T-helper 22 cell (primary cell): Measurements from ENCODE around the gene STRA6.
"Not testable (repeated sequence)": the region's sequence is repeated elsewhere in the genome, so short reads cannot be mapped to it uniquely, and the experiment has no call there.

ENCODE experiments used
- DNase-seq: peaks from one replicate; pipeline ENCODE4 v3.0.0-alpha.2; 2020; ENCODE audit warnings: low read depth

The STRA6 gene

DNA sequence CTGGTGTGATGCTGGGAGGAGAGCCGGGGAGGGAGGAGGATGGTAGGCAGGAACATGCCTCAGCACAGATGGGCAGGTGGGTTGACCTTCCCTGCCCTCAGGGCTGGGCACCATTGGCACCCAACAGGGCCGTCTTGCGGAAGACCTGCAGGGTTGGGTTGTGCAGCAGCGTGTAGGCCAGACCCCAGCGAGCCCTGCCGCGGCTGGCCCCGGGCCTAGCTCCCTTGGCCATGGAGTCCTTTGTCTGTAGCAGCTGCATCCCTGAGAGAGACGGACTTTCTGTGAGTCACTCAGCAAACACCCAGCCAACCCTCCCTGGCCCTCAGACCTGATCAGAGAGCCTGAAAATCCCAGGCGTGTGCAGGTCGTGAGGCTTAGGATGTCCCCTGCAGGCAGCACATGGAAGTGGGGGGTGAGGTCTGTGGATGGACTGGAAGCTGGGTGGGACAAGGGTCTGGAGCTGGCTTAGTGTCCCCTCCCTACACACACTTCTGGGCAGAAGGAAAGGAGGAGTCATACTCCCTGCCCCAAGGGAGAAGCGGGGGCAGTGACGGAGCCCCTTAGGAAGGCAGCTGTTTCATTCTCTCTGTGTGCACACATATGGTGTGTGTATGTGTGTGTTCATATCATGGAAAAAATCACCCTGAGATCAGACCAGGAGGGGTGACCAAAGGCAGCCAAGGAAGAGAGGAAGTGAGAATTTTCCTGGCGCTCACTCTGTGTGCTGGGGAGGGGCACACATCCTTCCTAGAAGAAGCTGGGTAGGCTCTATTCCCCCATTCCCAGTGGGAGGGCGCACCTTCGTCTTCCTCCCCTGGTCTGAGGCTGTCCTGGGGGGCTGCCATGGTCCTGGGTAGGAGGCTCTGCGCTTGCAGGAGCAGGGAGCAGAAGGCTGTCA is 22.4 kb downstream of the STRA6 start:
- no peak for DNase-seq

DNA sequence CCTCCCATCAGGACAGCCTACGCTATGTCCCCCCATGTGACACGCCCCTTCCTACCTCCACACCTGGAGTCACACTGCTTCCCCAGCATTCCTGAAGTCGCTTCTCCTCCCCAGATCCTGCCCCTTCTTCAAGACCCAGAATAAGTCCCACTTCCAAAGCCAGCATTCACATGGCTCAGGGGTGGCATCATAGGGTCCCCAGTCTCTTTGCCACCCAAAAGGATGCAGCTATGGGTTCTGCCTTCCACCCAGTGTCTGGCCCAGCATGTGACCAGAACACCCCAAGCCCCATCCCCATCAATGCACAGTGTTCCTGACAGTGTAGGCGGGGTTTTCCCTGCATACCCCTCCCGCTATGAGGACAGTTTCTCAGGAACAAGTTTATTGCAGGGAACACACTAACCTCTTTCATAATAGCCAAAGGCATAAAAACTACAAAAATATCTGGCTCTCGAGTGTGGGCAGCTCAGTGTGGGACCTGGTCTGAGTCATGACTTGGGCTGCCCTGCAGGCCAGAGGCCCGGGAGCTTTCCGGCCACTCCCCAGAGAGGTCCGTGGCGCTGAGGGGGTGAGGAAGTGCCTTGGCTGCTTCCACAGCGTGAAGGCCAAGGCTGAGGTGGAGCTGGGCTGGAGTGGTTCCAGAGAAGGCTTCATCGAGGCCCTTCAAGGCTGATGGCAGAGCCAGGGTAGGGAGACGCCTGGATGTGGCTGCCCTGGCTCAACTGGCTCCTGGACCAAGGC is 23.3 kb downstream of the STRA6 start:
- DNase-seq: no peak

DNA sequence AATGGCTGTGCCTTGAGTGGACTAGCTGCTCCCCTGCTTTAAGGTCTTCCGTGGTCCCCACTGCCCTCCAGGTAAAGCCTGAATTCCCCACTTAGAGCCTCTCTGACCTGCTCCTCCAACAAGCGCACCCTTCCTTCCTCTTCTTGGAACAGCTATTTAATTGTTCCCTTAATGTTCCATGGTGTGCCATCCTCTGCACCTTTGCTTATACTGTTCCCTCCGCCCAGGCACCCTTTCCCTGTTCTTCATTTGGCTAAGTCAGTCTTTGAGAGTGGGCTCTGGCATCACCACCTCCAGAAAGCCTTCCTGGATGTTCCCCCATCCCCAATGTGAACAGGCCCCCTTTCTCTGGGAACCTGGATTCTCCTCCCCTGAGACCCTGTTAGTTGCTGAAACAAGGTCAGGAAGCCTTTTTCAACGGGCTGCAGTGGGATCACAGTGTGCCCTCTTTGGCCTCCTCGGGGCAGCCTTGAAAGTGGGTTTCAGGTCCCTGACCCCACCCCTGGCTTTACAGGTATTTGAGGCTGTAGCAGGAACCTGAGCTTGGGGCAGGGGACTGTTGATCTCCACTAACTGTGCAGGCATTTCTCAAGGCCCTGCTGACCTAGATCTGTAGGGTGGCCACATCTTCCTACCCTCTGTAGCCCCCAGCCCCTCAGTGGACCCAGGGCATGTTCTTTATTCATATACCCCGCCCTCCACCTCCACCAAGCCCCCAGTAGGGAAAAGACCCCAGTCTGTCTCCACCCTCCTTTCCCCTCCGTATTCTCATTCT is 24.1 kb downstream of the STRA6 start:
- DNase-seq: no peak

DNA sequence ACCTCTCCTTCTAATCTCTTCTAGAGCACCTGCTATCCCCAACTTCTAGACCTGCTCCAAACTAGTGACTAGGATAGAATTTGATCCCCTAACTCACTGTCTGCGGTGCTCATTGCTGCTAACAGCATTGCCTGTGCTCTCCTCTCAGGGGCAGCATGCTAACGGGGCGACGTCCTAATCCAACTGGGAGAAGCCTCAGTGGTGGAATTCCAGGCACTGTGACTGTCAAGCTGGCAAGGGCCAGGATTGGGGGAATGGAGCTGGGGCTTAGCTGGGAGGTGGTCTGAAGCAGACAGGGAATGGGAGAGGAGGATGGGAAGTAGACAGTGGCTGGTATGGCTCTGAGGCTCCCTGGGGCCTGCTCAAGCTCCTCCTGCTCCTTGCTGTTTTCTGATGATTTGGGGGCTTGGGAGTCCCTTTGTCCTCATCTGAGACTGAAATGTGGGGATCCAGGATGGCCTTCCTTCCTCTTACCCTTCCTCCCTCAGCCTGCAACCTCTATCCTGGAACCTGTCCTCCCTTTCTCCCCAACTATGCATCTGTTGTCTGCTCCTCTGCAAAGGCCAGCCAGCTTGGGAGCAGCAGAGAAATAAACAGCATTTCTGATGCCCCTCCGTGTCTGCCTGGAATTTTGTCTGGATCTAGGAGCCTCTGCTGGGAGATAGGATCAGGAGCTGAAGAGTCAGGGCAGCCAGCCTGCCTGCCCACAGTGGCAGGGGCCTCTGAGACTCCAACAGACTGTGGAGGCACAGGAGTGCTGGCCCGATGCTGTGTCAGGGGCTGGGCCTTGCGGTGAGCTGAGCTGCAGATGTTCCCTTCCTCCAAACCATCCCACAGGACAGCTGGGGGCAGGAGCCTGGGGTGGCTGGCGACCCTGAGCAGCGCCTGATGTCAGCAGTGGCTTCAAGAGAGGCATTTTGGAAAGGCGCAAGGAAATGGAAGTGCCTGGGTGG is 26.0 kb downstream of the STRA6 start:
- DNase-seq: no peak

DNA sequence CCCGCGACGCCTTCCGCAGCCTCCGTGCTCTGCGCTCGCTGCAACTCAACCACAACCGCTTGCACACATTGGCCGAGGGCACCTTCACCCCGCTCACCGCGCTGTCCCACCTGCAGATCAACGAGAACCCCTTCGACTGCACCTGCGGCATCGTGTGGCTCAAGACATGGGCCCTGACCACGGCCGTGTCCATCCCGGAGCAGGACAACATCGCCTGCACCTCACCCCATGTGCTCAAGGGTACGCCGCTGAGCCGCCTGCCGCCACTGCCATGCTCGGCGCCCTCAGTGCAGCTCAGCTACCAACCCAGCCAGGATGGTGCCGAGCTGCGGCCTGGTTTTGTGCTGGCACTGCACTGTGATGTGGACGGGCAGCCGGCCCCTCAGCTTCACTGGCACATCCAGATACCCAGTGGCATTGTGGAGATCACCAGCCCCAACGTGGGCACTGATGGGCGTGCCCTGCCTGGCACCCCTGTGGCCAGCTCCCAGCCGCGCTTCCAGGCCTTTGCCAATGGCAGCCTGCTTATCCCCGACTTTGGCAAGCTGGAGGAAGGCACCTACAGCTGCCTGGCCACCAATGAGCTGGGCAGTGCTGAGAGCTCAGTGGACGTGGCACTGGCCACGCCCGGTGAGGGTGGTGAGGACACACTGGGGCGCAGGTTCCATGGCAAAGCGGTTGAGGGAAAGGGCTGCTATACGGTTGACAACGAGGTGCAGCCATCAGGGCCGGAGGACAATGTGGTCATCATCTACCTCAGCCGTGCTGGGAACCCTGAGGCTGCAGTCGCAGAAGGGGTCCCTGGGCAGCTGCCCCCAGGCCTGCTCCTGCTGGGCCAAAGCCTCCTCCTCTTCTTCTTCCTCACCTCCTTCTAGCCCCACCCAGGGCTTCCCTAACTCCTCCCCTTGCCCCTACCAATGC is 27.1 kb downstream of the STRA6 start:
- no peak for DNase-seq

DNA sequence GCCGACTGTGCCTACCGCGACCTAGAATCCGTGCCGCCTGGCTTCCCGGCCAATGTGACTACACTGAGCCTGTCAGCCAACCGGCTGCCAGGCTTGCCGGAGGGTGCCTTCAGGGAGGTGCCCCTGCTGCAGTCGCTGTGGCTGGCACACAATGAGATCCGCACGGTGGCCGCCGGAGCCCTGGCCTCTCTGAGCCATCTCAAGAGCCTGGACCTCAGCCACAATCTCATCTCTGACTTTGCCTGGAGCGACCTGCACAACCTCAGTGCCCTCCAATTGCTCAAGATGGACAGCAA is 27.7 kb downstream of the STRA6 start:
- DNase-seq: no peak

DNA sequence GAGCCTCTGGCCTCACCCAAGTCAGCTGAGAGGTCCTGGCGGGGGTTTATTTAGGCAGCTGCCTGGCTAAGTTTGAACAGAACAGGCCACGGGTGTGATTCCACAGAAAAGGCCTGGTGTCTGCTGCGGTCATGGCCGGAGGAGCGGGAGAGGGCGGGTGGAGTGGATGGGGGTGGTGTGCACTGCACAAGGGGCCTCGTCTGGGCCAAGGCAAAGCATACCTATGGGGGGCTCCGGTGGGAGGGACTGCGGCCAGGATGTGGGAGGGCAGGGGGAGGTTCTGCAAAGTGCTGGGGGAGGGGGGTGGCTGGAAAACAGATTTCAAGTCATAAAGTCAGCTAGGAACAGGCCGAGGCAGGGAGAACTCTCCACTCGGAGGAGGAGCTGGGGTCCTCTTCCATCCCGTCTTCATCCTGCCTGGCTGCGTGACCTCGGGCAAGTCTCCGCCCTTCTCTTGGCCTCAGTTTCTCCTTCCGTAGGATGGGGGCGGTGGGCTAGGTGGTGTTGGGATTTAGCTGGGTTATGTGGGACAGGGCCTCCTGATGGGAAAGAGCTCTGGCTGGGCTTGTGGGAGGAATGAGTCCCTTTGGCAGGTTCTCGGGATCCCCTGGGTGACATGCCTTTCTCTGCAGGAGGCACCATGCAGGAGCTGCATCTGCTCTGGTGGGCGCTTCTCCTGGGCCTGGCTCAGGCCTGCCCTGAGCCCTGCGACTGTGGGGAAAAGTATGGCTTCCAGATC is 28.2 kb downstream of the STRA6 start:
- no peak for DNase-seq

DNA sequence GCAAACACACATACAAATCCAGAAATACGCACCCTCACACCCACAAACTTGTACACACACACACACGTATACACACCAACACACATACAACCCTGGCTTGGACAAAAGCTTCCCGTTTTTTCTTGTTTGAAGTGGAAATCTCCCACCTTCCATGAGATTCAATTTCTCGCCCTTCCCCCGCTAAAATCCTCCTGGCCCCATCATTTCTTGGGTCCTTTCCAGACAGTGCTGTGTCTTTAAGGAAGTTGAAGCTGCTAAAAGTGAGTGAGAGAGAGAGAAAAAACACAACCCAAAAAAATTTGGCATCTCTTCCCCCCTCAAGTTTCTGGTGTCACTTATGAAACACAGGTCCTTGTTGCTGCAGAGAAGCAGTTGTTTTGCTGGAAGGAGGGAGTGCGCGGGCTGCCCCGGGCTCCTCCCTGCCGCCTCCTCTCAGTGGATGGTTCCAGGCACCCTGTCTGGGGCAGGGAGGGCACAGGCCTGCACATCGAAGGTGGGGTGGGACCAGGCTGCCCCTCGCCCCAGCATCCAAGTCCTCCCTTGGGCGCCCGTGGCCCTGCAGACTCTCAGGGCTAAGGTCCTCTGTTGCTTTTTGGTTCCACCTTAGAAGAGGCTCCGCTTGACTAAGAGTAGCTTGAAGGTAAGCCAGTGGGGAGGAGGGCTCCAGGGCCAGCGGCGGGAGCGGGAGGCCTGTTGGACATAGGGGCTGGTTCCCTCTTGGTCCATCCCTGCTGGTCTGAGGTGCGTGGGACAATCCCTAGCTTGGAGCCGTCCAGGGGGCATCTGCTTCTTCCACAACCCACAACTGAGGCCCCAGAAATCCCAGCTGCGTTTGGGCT is 29.0 kb downstream of the STRA6 start, which contains the start of gene ISLR:
TSS of gene ISLR (plus strand) at position 331 of the 839 bp plus-strand sequence. CDS start 1,149 bp downstream, outside the sequence.
- DNase-seq: no peak

DNA sequence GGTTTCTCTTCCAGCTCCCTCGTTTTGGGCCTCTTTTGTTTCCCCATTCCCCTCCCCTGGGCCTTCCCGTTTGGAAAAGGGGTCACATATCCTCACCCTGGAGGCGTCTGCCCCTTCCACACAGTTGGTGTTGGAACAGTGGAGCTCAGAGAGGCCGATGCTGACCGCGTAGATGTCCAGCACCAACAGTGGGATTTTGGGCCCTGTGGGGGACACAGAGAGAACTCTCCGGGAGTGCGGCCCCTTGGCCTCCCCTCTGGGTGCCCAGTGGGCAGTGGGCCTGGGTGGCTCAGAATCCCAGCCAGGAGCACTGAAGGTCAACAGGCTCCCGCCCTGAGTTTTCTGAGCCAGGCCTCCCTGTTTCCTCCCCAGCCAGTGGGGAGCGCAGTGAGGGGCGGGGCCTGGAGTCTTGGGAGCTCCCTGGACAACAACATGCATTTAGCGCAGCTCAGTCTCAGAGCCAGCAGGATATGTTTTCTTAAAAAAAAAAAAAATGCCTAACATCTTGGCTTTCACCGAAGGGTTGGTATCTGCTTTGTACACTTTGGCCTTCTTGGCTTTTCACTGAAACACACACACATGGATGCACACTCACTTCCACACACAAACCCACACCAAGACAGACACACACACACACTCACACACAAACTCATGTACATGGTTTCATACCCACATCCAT is 29.7 kb downstream of the STRA6 start:
- no peak for DNase-seq

DNA sequence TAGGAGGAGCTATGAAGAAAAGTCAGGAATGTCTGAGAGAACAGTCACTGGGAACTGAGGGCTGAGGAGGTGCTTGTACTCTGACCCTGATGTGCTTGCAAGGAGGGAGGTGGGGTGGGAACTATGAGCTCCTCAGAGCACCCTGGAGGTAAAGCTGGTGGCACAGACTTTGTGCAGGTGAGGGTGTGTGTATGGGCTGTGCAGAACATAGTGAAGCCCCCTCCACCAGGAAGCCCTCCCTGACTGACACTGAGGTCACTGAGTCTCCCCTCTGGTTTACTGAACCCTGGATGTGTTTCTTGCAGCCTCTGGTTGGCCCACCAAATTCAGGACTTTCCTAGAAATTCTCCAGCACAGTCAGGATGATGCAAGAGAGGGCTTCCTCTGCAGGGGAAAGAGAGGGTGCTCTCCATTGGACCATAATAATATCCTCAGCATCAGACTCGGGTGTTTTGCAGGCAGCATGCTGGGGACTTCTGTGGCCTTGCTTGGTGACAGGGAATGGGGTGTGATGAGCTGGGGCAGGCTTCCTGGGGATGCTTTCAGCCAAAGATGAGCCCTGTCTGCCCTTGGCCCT is 30.5 kb downstream of the STRA6 start:
- no peak for DNase-seq

DNA sequence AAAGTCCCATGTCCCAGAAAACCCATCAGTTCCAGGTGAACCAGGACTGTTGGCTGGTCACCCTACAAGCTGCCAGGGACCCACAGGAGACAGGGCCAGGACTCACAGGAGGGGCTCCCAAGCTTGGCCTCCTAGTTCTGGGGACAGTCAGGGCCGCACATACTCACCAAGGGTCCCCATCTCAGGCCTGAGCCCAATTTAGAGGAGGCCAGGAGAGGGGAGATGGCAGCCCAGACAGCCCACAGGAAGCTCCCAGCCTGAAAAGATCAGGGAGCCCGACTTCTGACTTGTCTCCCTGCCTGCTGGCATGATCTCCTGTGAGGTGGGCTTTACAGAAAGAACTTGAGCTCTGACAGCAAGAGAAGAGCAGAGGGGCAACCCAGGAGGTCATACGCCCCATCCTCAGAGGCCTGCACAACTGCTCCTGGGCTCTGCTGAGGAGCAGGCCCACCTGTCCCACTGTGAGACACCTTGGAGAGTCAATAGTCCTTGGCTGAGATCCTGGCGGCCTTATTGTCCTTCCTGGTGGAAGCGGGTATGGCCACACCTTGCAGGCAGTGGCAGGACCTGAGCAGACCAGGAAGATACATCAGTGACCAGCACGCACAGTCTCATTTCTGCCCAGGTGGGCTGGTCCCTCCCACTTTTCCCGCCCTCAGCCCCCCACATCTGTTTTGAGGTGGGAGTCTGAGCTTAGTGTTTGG is 31.6 kb downstream of the STRA6 start:
- no peak for DNase-seq

DNA sequence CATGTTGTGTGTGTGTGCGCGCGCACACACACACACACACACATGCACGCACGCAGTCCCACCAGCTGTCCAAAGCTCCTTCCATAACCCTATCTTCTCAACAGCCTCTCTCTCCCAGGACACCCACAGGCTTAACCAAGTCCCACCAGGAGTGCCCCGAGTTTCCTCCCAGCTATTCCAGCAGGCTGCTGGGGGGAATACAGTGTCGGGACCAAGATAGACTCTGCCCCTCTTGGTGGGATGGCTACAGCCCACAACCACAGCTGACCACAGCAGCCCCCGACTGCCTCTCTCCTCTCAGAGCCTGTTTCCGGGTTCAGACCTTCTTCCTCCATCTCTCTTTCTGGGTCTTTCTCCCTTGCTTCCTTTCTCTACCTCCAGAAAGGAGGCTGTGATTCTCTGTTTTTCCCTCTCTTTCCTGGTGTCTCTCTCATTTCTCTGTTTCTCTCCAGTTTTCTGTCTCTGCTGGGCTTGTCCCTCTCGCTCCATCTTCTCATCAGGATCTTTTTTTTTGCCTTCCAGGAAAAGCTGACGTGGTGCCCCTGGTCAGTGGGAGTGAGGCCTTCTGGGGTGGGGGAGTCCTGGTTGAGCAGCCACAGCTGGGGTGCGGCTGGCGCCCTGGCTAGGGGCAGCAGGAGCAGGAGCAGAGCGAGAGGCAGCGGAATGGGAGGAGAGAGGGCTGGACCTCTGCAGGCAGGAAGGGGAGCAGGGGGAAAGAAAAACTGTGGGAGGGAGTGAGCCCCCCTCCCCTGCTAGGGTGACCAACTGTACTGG is 32.3 kb downstream of the STRA6 start:
- DNase-seq: no peak

DNA sequence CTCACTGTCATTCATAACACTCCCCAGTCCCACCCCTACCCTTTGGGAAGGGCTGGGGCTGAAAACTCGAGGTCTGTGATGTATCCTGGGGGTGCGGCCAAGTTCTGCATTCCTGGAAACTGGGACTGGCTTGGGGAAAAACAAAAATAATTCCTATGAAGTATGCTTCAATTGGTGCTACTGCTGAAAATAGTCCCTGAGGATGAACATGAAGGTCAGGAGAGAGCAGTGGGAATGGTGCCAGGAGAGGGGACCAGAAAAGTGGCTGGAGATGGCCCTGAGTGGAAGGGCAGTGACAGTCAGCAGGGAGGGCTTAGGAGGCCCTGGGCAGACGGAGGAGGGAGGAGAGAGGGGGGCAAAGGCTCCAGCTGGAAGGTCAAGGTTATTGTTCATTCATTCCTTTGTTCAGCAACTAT is 33.9 kb downstream of the STRA6 start:
- no peak for DNase-seq

DNA sequence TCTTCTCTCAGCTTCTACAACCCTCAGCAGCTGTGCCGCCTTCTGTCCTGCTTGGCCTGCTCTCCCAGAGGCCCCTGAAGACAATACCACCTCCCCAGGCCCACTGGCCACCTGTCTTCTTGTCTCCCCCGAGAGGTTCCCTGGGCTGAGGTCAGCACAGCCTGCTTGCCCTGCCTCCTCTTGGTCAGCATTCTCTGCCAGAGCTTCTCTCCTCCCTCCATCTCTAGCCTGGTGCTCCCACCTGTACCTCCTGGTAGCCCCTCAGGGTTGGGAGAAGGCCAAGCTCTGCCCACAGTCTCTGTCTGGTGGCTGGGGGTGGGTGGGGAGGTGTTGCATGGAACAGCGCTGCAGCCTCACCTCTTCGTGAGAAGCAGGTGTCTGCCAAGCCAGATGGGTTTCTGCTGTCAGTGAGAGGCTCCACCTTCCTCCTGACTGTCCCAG is 34.7 kb downstream of the STRA6 start:
- DNase-seq: no peak

DNA sequence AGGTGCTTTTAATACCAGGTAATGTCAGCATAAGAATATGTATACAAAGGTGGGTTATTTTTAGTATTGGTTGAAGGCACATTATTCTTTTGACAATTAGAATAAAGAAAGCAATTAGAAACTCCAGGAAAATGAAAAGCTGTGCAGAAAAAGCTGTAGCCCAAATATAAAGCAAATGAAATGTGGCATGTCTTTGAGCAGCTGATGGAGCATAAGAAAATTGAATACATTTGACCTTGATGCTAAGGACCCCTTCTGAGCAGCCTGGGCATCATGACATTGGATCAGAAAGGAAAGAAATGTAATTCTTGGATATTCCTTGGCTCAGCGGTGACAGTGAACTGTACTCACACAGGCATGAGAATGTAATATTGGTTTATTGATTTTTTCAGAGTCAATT is 37.1 kb downstream of the STRA6 start:
- DNase-seq: no peak

DNA sequence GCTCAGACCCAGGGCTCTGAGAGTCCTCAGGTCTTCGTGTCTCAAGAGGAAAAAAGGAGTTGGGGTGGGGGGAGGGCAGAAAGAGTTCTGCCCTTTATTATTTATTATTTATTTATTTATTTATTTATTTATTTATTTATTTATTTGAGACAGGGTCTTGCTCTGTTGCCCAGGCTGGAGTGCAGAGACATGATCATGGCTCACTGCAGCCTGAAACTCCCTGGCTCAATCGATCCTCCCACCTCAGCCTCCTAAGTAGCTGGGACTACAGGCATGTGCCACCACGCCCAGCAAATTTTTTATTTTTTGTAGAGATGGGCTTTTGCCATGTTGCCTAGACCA is 40.4 kb downstream of the STRA6 start:
- DNase-seq: not testable (repeated sequence)
